ENCODE data around the gene FOXO3. TPM values are rescaled to one million over a fixed set of nuclear protein-coding genes. Genes with fewer than 3 reads are reported as not detected.

Gene FOXO3
- polyA plus RNA-seq, 1 of the 3 experiments (the other 2 are of a cell fraction), result 8.1 TPM

- Histone ChIP-seq H3K4me3 (ENCODE audit: low read depth in 2 of 2, low read length in 1 of 2) (no peak overlapping the region), H2AFZ (ENCODE audit: low read depth) (no peak overlapping the region), H3F3A (replicated peaks; ENCODE audit: insufficient read depth) (peaks cover 26% of the 10 kb centered on the region), H3K27me3 (ENCODE audit: insufficient read depth) (no peaks in the 10 kb centered on the region), H3K36me3 (replicated peaks in 1 of 2; ENCODE audit: control insufficient read depth in 1 of 2, insufficient read depth in 2 of 2, low read length in 1 of 2) (peaks cover 0 to 2% of the 10 kb centered on the region in 2 experiments), H3K4me1 (ENCODE audit: control insufficient read depth in 1 of 2, insufficient read depth in 2 of 2, low read depth in 1 of 2, low read length in 1 of 2) (peaks cover 44 to 52% of the 10 kb centered on the region in 2 experiments), H3K9me2 (no peaks in the 10 kb centered on the region), H4K20me1 (ENCODE audit: insufficient read depth) (peaks cover 26% of the 10 kb centered on the region), H3K4me2 (no peak overlapping the region), H3K9me3 (no peaks in the 10 kb centered on the region), H3K27ac (ENCODE audit: low read depth in 2 of 2, low read length in 1 of 2) (no peak overlapping the region; a peak in 1 of 4 replicates), H3K9ac (no peak overlapping the region), H3K79me2 (ENCODE audit: insufficient read depth) (peaks cover 91% of the 10 kb centered on the region)
- WGBS (ENCODE audit: low lambda C conversion rate), result 87% methylated on average over 8 of the region's 8 CpGs
- ChIA-PET POLR2A (no interaction called here), CTCF (interaction anchor here (0.6 kb wide), 2 partner anchors 70 to 85 kb away, joined by 3 read pairs; no protein-coding TSS in a partner anchor)
- DNase-seq, result no peak
- no peak for TF ChIP-seq SMC3 (IDR thresholded peaks at IDR 0.05; ENCODE audit: low read depth, low read length)
- TF ChIP-seq TEAD4 (IDR thresholded peaks at IDR 0.05; ENCODE audit: borderline replicate concordance, insufficient read depth), result no peak
- TF ChIP-seq CTCF (IDR thresholded peaks at IDR 0.05), result no peak
- TF ChIP-seq EP300 (IDR thresholded peaks at IDR 0.05; ENCODE audit: borderline replicate concordance in 1 of 2, low read depth in 1 of 2, low read length in 1 of 2), result no peak
- TF ChIP-seq, protein P1, sequence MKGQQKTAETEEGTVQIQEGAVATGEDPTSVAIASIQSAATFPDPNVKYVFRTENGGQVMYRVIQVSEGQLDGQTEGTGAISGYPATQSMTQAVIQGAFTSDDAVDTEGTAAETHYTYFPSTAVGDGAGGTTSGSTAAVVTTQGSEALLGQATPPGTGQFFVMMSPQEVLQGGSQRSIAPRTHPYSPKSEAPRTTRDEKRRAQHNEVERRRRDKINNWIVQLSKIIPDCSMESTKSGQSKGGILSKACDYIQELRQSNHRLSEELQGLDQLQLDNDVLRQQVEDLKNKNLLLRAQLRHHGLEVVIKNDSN (IDR thresholded peaks at IDR 0.05; ENCODE audit: borderline replicate concordance, low read depth), result no peak
- no peak for TF ChIP-seq MXI1 (IDR thresholded peaks at IDR 0.05; ENCODE audit: low read depth, low read length)
- no peak for TF ChIP-seq EZH2phosphoT487 (IDR thresholded peaks at IDR 0.05; ENCODE audit: borderline replicate concordance, low read depth)
Observed at GRCh38 chr6:108591040-108591816, 30.5 kb downstream of the FOXO3 start.

GRCh38 chr6:108592371-108593337, 31.9 kb downstream of the FOXO3 start:
- Histone ChIP-seq H3K36me3 (replicated peaks in 1 of 2; ENCODE audit: control insufficient read depth in 1 of 2, insufficient read depth in 2 of 2, low read length in 1 of 2) (peaks cover 0 to 2% of the 10 kb centered on the region in 2 experiments), H3K4me1 (ENCODE audit: control insufficient read depth in 1 of 2, insufficient read depth in 2 of 2, low read depth in 1 of 2, low read length in 1 of 2) (peaks cover 37 to 51% of the 10 kb centered on the region in 2 experiments), H3F3A (replicated peaks; ENCODE audit: insufficient read depth) (peaks cover 19% of the 10 kb centered on the region), H3K9ac (no peak overlapping the region), H2AFZ (ENCODE audit: low read depth) (no peak overlapping the region), H3K27me3 (ENCODE audit: insufficient read depth) (no peaks in the 10 kb centered on the region), H4K20me1 (ENCODE audit: insufficient read depth) (peaks cover 26% of the 10 kb centered on the region), H3K27ac (ENCODE audit: low read depth in 2 of 2, low read length in 1 of 2) (no peak overlapping the region), H3K9me2 (no peaks in the 10 kb centered on the region), H3K4me2 (no peak overlapping the region), H3K9me3 (no peaks in the 10 kb centered on the region), H3K4me3 (ENCODE audit: low read depth in 2 of 2, low read length in 1 of 2) (no peak overlapping the region), H3K79me2 (ENCODE audit: insufficient read depth) (peaks cover 92% of the 10 kb centered on the region)
- POLR2A ChIA-PET, result no interaction called here
- CTCF ChIA-PET, result interaction anchor here (0.9 kb wide), 1 partner anchor 50 kb away, joined by 3 read pairs; no protein-coding TSS in a partner anchor
- DNase-seq, result no peak
- 86% methylated on average over 10 of the region's 10 CpGs for whole genome bisulfite sequencing (ENCODE audit: low lambda C conversion rate)
- TF ChIP-seq ZBTB33 (IDR thresholded peaks at IDR 0.05; ENCODE audit: borderline replicate concordance, low read depth) (no peak), RXRA (IDR thresholded peaks at IDR 0.05; ENCODE audit: borderline replicate concordance, low read depth) (no peak), IRF3 (IDR thresholded peaks at IDR 0.05; ENCODE audit: low read depth, low read length) (no peak), NRF1 (IDR thresholded peaks at IDR 0.05; ENCODE audit: low read depth, low read length) (no peak), TAF1 (IDR thresholded peaks at IDR 0.05; ENCODE audit: borderline replicate concordance, low read depth, low read length) (no peak), EP300 (IDR thresholded peaks at IDR 0.05; ENCODE audit: borderline replicate concordance in 1 of 2, low read depth in 1 of 2, low read length in 1 of 2) (no peak), YY1 (IDR thresholded peaks at IDR 0.05; ENCODE audit: low read depth) (no peak)
- TF ChIP-seq, protein P2, sequence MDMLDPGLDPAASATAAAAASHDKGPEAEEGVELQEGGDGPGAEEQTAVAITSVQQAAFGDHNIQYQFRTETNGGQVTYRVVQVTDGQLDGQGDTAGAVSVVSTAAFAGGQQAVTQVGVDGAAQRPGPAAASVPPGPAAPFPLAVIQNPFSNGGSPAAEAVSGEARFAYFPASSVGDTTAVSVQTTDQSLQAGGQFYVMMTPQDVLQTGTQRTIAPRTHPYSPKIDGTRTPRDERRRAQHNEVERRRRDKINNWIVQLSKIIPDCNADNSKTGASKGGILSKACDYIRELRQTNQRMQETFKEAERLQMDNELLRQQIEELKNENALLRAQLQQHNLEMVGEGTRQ (IDR thresholded peaks at IDR 0.05; ENCODE audit: borderline replicate concordance, low read depth, low read length), result no peak
- TF ChIP-seq, protein P1 (IDR thresholded peaks at IDR 0.05; ENCODE audit: borderline replicate concordance, low read depth), result no peak

Measured in SK-N-SH (cell line).